TTC549 (cell line): ENCODE data around the gene RNF217.
"Not testable (repeated sequence)": the region's sequence is repeated elsewhere in the genome, so short reads cannot be mapped to it uniquely, and the experiment has no call there.

Source experiments
- FAIRE-seq: peaks from 2 replicates; lab custom pipeline; 2012; peaks lifted over from hg19 to GRCh38; lab: Jason Lieb, UNC

Gene RNF217

GRCh38 chr6:125101631-125102030 is 139.4 kb downstream of the RNF217 start:
- no peak for FAIRE-seq

- FAIRE-seq: no peak
Measured at GRCh38 chr6:125102411-125102810, 140.2 kb downstream of the RNF217 start.

GRCh38 chr6:125102891-125103290 is 140.7 kb downstream of the RNF217 start:
- FAIRE-seq: no peak

GRCh38 chr6:125104425-125104824 is 142.2 kb downstream of the RNF217 start:
- FAIRE-seq: no peak

- no peak for FAIRE-seq
Measured at GRCh38 chr6:125107048-125107447, 144.8 kb downstream of the RNF217 start.

GRCh38 chr6:125107896-125108295 is 145.7 kb downstream of the RNF217 start:
- FAIRE-seq: no peak

GRCh38 chr6:125110056-125110455 is 147.8 kb downstream of the RNF217 start:
- FAIRE-seq: no peak

- FAIRE-seq: no peak
Measured at GRCh38 chr6:125111219-125111983, 149.2 kb downstream of the RNF217 start.

- no peak for FAIRE-seq
Measured at GRCh38 chr6:125112934-125113333, 150.7 kb downstream of the RNF217 start.

GRCh38 chr6:125114248-125114858 is 152.1 kb downstream of the RNF217 start:
- FAIRE-seq: peak; percentile 82

- FAIRE-seq: no peak
Measured at GRCh38 chr6:125116170-125116569, 153.9 kb downstream of the RNF217 start.

- FAIRE-seq: no peak
Measured at GRCh38 chr6:125116710-125117109, 154.5 kb downstream of the RNF217 start.

GRCh38 chr6:125117818-125118217 is 155.6 kb downstream of the RNF217 start:
- FAIRE-seq: no peak

- no peak for FAIRE-seq
Measured at GRCh38 chr6:125120054-125120590, 157.9 kb downstream of the RNF217 start.

- no peak for FAIRE-seq
Measured at GRCh38 chr6:125121894-125122293, 159.7 kb downstream of the RNF217 start.

- no peak for FAIRE-seq
Measured at GRCh38 chr6:125123051-125123450, 160.8 kb downstream of the RNF217 start.

GRCh38 chr6:125123468-125124048 is 161.3 kb downstream of the RNF217 start:
- no peak for FAIRE-seq

- no peak for FAIRE-seq
Measured at GRCh38 chr6:125124049-125124669, 161.9 kb downstream of the RNF217 start.

- not testable (repeated sequence) for FAIRE-seq
Measured at GRCh38 chr6:125125856-125126255, 163.6 kb downstream of the RNF217 start.

GRCh38 chr6:125129354-125129753 is 167.1 kb downstream of the RNF217 start:
- no peak for FAIRE-seq

- no peak for FAIRE-seq
Measured at GRCh38 chr6:125132058-125132457, 169.8 kb downstream of the RNF217 start.

- FAIRE-seq: no peak
Measured at GRCh38 chr6:125136378-125136777, 174.1 kb downstream of the RNF217 start.

GRCh38 chr6:125138083-125138482 is 175.8 kb downstream of the RNF217 start:
- no peak for FAIRE-seq
